Measurements from ENCODE around the gene PLK1. TPM values are rescaled to one million over a fixed set of nuclear protein-coding genes. Genes with fewer than 3 reads are reported as not detected.

The PLK1 gene
- total and polyA plus RNA-seq, 2 of the 13 experiments (the other 11 are each of a cell fraction or from before 2014, with no cell fraction given) = 71.5 to 76.3 TPM

GRCh38 chr16:23629516-23629915 is 49.2 kb upstream of the PLK1 start:
- Histone ChIP-seq H3K4me2 (ENCODE audit: low read depth, low read length) (no peak overlapping the region), H3K27me3 (ENCODE audit: control insufficient read depth in 1 of 2, insufficient read depth in 2 of 2, low read length in 2 of 2) (no peaks in the 10 kb centered on the region), H2AFZ (ENCODE audit: low read length) (no peak overlapping the region), H3K27ac (ENCODE audit: extremely low read length, insufficient read depth, low read length) (no peak overlapping the region), H3K79me2 (ENCODE audit: insufficient read depth, low read length) (peaks cover 8% of the 10 kb centered on the region), H3K36me3 (replicated peaks in 1 of 2; ENCODE audit: control insufficient read depth in 1 of 2, insufficient read depth in 2 of 2, low read length in 2 of 2) (peaks cover 22 to 75% of the 10 kb centered on the region in 2 experiments), H3K9ac (ENCODE audit: insufficient read depth, low read depth, low read length) (no peak overlapping the region), H3K9me3 (ENCODE audit: low read length) (no peaks in the 10 kb centered on the region), H3K4me1 (ENCODE audit: insufficient read depth, low read length) (0 out of 2 replicates have a peak, but pooled peaks cover 5% of the 10 kb centered on the region), H3K4me3 (replicated peaks in 1 of 3; ENCODE audit: insufficient read depth in 1 of 3, low read depth in 2 of 3, low read length in 3 of 3) (no peak overlapping the region), H4K20me1 (ENCODE audit: insufficient read depth, low read length) (no peaks in the 10 kb centered on the region)
- ATAC-seq (no peak), DNase-seq (ENCODE audit: low spot score) (no peak), FAIRE-seq (no peak)
- ChIA-PET POLR2A (interaction anchor here (1.9 kb wide), 1 partner anchor 12 kb away, joined by 5 read pairs; the partner anchor contains the start of genes DCTN5 and PALB2), CTCF (ENCODE audit: low intra/inter-chr PET ratio, low total read pairs) (no interaction called here)
- intact Hi-C loops (cut with micrococcal nuclease; ENCODE audit: unreplicated experiment) (no loop called here), in situ Hi-C loops (cut with HindIII; ENCODE audit: extremely low pct_ligation_motif_present, low pct_unique_long_range_greater_than_20kb) (no loop called here)
- WGBS (ENCODE audit: low lambda C conversion rate) = 97% methylated on average over 8 of the region's 8 CpGs
- no TSS peak for BruUV-seq (replicated peaks)
- no peak for TF ChIP-seq ZNF207 (IDR thresholded peaks at IDR 0.05; ENCODE audit: borderline replicate concordance)
- no peak for TF ChIP-seq ZNF18 (CRISPR knock-in tag; IDR thresholded peaks at IDR 0.05; ENCODE audit: insufficient replicate concordance)
- TF ChIP-seq ZNF512B (CRISPR knock-in tag; IDR thresholded peaks at IDR 0.05; ENCODE audit: borderline replicate concordance) = no peak
- no peak for TF ChIP-seq ZNF343 (CRISPR knock-in tag; IDR thresholded peaks at IDR 0.05)
- TF ChIP-seq RBFOX2 (IDR thresholded peaks at IDR 0.05; ENCODE audit: low read depth, low read length) = no peak
- no peak for TF ChIP-seq NCOR1 (IDR thresholded peaks at IDR 0.05; ENCODE audit: borderline replicate concordance, low read length)
- no peak for TF ChIP-seq ZHX2 (IDR thresholded peaks at IDR 0.05; ENCODE audit: low read depth)
- TF ChIP-seq ZHX2 (CRISPR knock-in tag; IDR thresholded peaks at IDR 0.05; ENCODE audit: borderline replicate concordance) = no peak
- no peak for TF ChIP-seq PRPF4 (IDR thresholded peaks at IDR 0.05; ENCODE audit: low read depth, low read length, poor library complexity, severe bottlenecking)
- no peak for TF ChIP-seq MLXIP (CRISPR knock-in tag; IDR thresholded peaks at IDR 0.05; ENCODE audit: borderline replicate concordance)
- TF ChIP-seq RXRA (CRISPR knock-in tag; IDR thresholded peaks at IDR 0.05) = no peak

Data from HepG2 (cell line).